GM12878 (cell line): ENCODE measurements around the gene KIF25. TPM values are rescaled to one million over a fixed set of nuclear protein-coding genes. Genes with fewer than 3 reads are reported as not detected.

Experiments used
- ATAC-seq: fragments of 200-7000 bp; cut with Tn5 transposase; 3 replicates; pipeline ENCODE4 v1.9.1; 2020; ENCODE audit warnings: mild to moderate bottlenecking, moderate library complexity
- BruUV-seq: library from RNA; stranded (reverse); fragments of 400-500 nt; replicated peaks from 2 replicates; lab custom pipeline; 2021; lab: Mats Ljungman, UMichigan
- CTCF ChIA-PET: fragments of 300-600 bp; sonication (Branson Sonifier 250); formaldehyde crosslinking; extraction: SDS; loops from one replicate; lab custom pipeline; 2021; ENCODE audit warnings: inconsistent platforms; lab: Yijun Ruan, JAX
- POLR2A ChIA-PET: fragments of 350-600 bp; formaldehyde crosslinking; extraction: SDS; loops from one replicate; lab custom pipeline; 2021; ENCODE audit warnings: inconsistent platforms; lab: Charles Lee
- RAD21 ChIA-PET: fragments of 300-600 bp; sonication (Branson Sonifier 250); formaldehyde crosslinking; loops from one replicate; lab custom pipeline; 2023; ENCODE audit warnings: antibody characterized with exemption; ENCODE audit not compliant: unreplicated experiment; lab: Charles Lee
- SMC1A ChIA-PET: fragments of 300-600 bp; sonication (Branson Sonifier 250); formaldehyde crosslinking; loops from one replicate; lab custom pipeline; 2023; ENCODE audit not compliant: unreplicated experiment, uncharacterized antibody; lab: Charles Lee
- DNase-seq: peaks from one replicate; pipeline ENCODE4 v3.0.0-alpha.2; 2011; ENCODE audit warnings: low read depth, low spot score
- FAIRE-seq: peaks from 3 replicates; lab custom pipeline; 2011; peaks lifted over from hg19 to GRCh38; lab: Jason Lieb, UNC
- H2AFZ ChIP-seq: 2 replicates; pipeline ENCODE4 v1.6.0; 2011; ENCODE audit warnings: low read depth, low read length, control low read depth; ENCODE audit not compliant: control insufficient read depth
- H3K27ac ChIP-seq: 2 replicates; pipeline ENCODE4 v1.5.1; 2011; ENCODE audit warnings: control low read depth; ENCODE audit not compliant: control insufficient read depth, insufficient read depth
- H3K27me3 ChIP-seq, 2 experiments: replicated peaks in 1 of 2; 2 replicates each; pipeline versions ENCODE4 v1.6.0 to v1.6.1; 2011; ENCODE audit warnings: low read length in 1 of 2; ENCODE audit not compliant: control insufficient read depth in 2 of 2, insufficient read depth in 2 of 2
- H3K36me3 ChIP-seq, 2 experiments: 2 replicates each; pipeline ENCODE4 v1.5.1; 2011; ENCODE audit warnings: low read length in 1 of 2; ENCODE audit not compliant: control insufficient read depth in 2 of 2, insufficient read depth in 2 of 2
- H3K4me1 ChIP-seq: 2 replicates; pipeline ENCODE4 v1.6.1; 2011; ENCODE audit warnings: mild to moderate bottlenecking, low read length, moderate library complexity, mixed read lengths; ENCODE audit not compliant: control insufficient read depth, insufficient read depth
- H3K4me2 ChIP-seq: 2 replicates; pipeline ENCODE4 v1.6.0; 2011; ENCODE audit warnings: control low read depth; ENCODE audit not compliant: control insufficient read depth, insufficient read depth
- H3K4me3 ChIP-seq: fragments of 200-600 bp; sonication (generic); 2 replicates; pipeline ENCODE4 v1.5.1; 2016
- H3K79me2 ChIP-seq: 2 replicates; pipeline ENCODE4 v1.6.0; 2011; ENCODE audit warnings: low read length; ENCODE audit not compliant: control insufficient read depth, insufficient read depth
- H3K9ac ChIP-seq: 2 replicates; pipeline ENCODE4 v1.8.0; 2011; ENCODE audit warnings: low read length, control low read depth, mixed read lengths; ENCODE audit not compliant: control insufficient read depth, insufficient read depth
- H3K9me3 ChIP-seq: replicated peaks from 3 replicates; pipeline ENCODE4 v1.5.1; 2011; ENCODE audit warnings: mild to moderate bottlenecking, low read length; ENCODE audit not compliant: control insufficient read depth, insufficient read depth
- H4K20me1 ChIP-seq: 2 replicates; pipeline ENCODE4 v1.6.0; 2011; ENCODE audit not compliant: control insufficient read depth, insufficient read depth
- BRCA1 ChIP-seq: IDR thresholded peaks from 2 replicates; pipeline ENCODE4 v1.6.1; 2011; ENCODE audit warnings: low read depth, low read length, improper control_type of control experiment
- E4F1 ChIP-seq: fragments of 450-650 bp; IDR thresholded peaks from 2 replicates; pipeline ENCODE4 v1.6.1; 2018; ENCODE audit warnings: borderline replicate concordance, mild to moderate bottlenecking; ENCODE audit not compliant: partially characterized antibody
- MLLT1 ChIP-seq: fragments of 450-650 bp; IDR thresholded peaks from 2 replicates; pipeline ENCODE4 v1.6.1; 2016; ENCODE audit warnings: mild to moderate bottlenecking
- RUNX3 ChIP-seq: IDR thresholded peaks from 2 replicates; pipeline ENCODE4 v1.6.1; 2012; ENCODE audit warnings: low read length, inconsistent platforms
- TAF1 ChIP-seq: IDR thresholded peaks from 2 replicates; pipeline ENCODE4 v1.6.1; 2011; ENCODE audit warnings: mild to moderate bottlenecking, low read depth, low read length, borderline replicate concordance
- ZNF687 ChIP-seq: fragments of 450-650 bp; IDR thresholded peaks from 2 replicates; pipeline ENCODE4 v1.6.1; 2017; ENCODE audit warnings: mild to moderate bottlenecking, moderate library complexity
- WGBS: methylation state at CpG from one replicate; pipeline ENCODE4 v1.1.6; 2016; ENCODE audit warnings: low lambda C conversion rate; ENCODE audit not compliant: insufficient replicate concordance, insufficient coverage; ENCODE audit errors: missing lambda C conversion rate; 5-methylcytosine and 5-hydroxymethylcytosine counted together
- in situ Hi-C: fragments of 300-500 bp; cut with MboI; formaldehyde crosslinking; loops from 9 replicates; pipeline ENCODE4 v1.14.3; 2018; ENCODE audit warnings: mixed read lengths
- intact Hi-C: fragments of 100-400 bp; cut with micrococcal nuclease; formaldehyde crosslinking; loops from one replicate; pipeline ENCODE4 v1.14.2; 2022; ENCODE audit not compliant: unreplicated experiment
- polyA plus RNA-seq, 11 experiments: library from polyadenylated mRNA; depleted of rRNA in 4 of 11; unstranded in 6 of 11; stranded (reverse) in 5 of 11; fragments of >200 nt; fragmentation: Nextera tagmentation in 4 of 11; fragmentation: Illumina TruSeq in 1 of 11; extraction: Ambion mirVana in 4 of 11; extraction: Trizol in 1 of 11; gene quantifications; 1 replicate in 1 of 11; 2 replicates in 10 of 11; pipeline versions ENCODE4 v1.2.1 to v1.2.3, GENCODE V29; 2011 to 2016; ENCODE audit warnings: inconsistent platforms in 2 of 11, missing spikeins in 2 of 11, low read depth in 1 of 11
- total RNA-seq, 4 experiments: library from RNA; depleted of rRNA in 3 of 4; stranded (reverse); fragments of >200 nt in 3 of 4; fragmentation: Illumina TruSeq in 1 of 4; extraction: Trizol in 1 of 4; gene quantifications; 2 replicates each; pipeline versions ENCODE4 v1.2.1 to v1.2.3, GENCODE V29; 2013 to 2021

KIF25 gene
- total and polyA plus RNA-seq, 10 of the 15 experiments (the other 5 are each of a cell fraction or from before 2014, with no cell fraction given), result not detected

GRCh38 chr6:168050881-168051586 is 53.6 kb downstream of the KIF25 start:
- POLR2A ChIA-PET, result no interaction called here
- no peak for ATAC-seq
- no TSS peak for BruUV-seq

More at GRCh38 chr6:168050881-168051586, 53.6 kb downstream of the KIF25 start:
- FAIRE-seq (no peak), DNase-seq (no peak)
- in situ Hi-C loops (no loop called here), intact Hi-C loops (no loop called here)
- Histone ChIP-seq H3K27ac (no peak overlapping the region), H2AFZ (no peak overlapping the region), H3K4me1 (no peaks in the 10 kb centered on the region), H4K20me1 (no peaks in the 10 kb centered on the region), H3K4me2 (no peak overlapping the region), H3K79me2 (no peaks in the 10 kb centered on the region), H3K9me3 (no peaks in the 10 kb centered on the region), H3K9ac (no peak overlapping the region), H3K4me3 (no peak overlapping the region), H3K27me3 (no peaks in the 10 kb centered on the region; a peak in 1 of 4 replicates), H3K36me3 (no peaks in the 10 kb centered on the region)
- TF ChIP-seq MLLT1 (no peak), ZNF687 (no peak), E4F1 (no peak), TAF1 (no peak), RUNX3 (no peak), BRCA1 (no peak)
- CTCF ChIA-PET, result no interaction called here
- SMC1A ChIA-PET, result no interaction called here
- 59% methylated on average over 21 of the region's 23 CpGs for WGBS
- RAD21 ChIA-PET, result no interaction called here
